ENCODE data around the gene HIF3A. TPM values are rescaled to one million over a fixed set of nuclear protein-coding genes. Genes with fewer than 3 reads are reported as not detected.

Gene HIF3A
- total and polyA plus RNA-seq, 12 donors: 2.7 to 69.0 (median 24.0) TPM

DNA sequence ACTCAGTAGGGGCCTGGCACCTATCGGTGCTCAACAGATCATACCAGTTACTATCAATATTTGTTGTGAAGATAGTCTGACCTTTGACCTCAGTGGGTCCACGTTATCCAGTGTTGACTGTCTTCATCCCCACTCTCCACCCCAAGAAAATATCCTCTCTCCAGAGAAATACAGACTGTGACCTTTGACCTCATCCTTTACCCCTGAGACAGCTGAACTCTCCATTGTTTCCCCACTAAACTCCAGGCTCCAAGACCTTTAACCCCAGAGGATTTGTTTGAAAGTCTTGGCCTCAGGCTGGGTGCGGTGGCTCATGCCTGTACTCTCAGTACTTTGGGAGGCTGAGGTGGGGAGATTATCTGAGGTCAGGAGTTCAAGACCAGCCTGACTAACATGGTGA is 27.4 kb downstream of the HIF3A start:
- H3K27ac ChIP-seq: no peak overlapping the region
- no peak for TF ChIP-seq POLR2A (IDR thresholded peaks at IDR 0.05)
- TF ChIP-seq, protein P1, sequence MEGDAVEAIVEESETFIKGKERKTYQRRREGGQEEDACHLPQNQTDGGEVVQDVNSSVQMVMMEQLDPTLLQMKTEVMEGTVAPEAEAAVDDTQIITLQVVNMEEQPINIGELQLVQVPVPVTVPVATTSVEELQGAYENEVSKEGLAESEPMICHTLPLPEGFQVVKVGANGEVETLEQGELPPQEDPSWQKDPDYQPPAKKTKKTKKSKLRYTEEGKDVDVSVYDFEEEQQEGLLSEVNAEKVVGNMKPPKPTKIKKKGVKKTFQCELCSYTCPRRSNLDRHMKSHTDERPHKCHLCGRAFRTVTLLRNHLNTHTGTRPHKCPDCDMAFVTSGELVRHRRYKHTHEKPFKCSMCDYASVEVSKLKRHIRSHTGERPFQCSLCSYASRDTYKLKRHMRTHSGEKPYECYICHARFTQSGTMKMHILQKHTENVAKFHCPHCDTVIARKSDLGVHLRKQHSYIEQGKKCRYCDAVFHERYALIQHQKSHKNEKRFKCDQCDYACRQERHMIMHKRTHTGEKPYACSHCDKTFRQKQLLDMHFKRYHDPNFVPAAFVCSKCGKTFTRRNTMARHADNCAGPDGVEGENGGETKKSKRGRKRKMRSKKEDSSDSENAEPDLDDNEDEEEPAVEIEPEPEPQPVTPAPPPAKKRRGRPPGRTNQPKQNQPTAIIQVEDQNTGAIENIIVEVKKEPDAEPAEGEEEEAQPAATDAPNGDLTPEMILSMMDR (IDR thresholded peaks at IDR 0.05): no peak
- no peaks in the 10 kb centered on the region for H3K27me3 ChIP-seq
- no peak for DNase-seq
- H3K4me1 ChIP-seq (replicated peaks in 1 of 2): no peaks in the 10 kb centered on the region
- 75 to 81% (median 79%) methylated on average over 3 of the region's 3 CpGs for WGBS, 4 donors
- intact Hi-C loops (cut with DNase I): no loop called here
- H3K36me3 ChIP-seq (replicated peaks in 1 of 2): peaks cover 0 to 31% of the 10 kb centered on the region in 2 donors
- H3K9me3 ChIP-seq (replicated peaks in 1 of 3): peaks cover 0 to 13% (median 0%) of the 10 kb centered on the region in 3 donors
- no peak overlapping the region for H3K4me3 ChIP-seq

DNA sequence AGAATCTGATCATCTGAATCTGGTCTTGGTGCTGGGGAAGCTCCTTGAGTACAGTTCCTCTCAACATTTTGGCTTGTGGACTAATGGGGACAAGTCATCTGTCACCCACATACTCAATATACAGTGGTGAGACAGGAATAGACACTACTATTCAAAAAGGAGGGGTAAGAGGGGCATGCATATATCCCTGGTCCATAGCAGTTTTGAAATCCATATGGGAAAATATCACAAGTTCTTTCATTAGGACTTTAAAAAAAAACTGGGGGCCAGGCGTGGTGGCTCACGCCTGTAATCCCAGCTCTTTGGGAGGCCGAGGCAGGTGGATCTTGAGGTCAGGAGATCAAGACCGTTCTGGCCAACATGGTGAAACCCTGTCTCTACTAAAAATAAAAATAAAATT is 29.8 kb downstream of the HIF3A start:
- Histone ChIP-seq H3K27ac (no peak overlapping the region), H3K27me3 (no peaks in the 10 kb centered on the region), H3K4me3 (no peak overlapping the region), H3K4me1 (replicated peaks in 1 of 2) (no peaks in the 10 kb centered on the region), H3K36me3 (replicated peaks in 1 of 2) (peaks cover 0 to 25% of the 10 kb centered on the region in 2 donors), H3K9me3 (replicated peaks in 1 of 3) (peaks cover 0 to 13% (median 0%) of the 10 kb centered on the region in 3 donors)
- no peak for DNase-seq
- TF ChIP-seq, protein P1 (IDR thresholded peaks at IDR 0.05): no peak
- TF ChIP-seq POLR2A (IDR thresholded peaks at IDR 0.05): no peak
- intact Hi-C loops (cut with DNase I): no loop called here
- 95 to 99% (median 96%) methylated on average over 4 of the region's 4 CpGs for WGBS, 4 donors

DNA sequence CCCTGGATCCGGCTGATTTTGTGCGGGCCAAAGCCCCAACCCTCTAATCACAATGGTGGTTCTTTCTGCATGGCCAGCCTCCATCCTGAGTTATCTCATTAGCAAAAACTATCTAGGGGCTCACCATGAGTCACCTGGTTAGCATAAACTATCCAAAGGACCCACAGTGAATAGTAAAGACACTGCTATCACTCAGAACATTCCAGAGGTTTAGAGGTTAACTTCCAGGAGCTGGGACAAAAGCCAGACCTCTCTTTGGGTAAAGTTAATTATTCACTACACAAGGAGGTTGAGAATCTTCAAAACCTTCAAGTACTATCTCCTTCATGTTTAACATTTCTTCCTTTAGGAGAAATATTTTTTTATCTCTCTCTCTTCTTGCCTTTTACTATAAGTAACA is 31.2 kb downstream of the HIF3A start:
- intact Hi-C loops (cut with DNase I): no loop called here
- peaks cover 0 to 30% of the 10 kb centered on the region in 2 donors for H3K36me3 ChIP-seq (replicated peaks in 1 of 2)

DNA sequence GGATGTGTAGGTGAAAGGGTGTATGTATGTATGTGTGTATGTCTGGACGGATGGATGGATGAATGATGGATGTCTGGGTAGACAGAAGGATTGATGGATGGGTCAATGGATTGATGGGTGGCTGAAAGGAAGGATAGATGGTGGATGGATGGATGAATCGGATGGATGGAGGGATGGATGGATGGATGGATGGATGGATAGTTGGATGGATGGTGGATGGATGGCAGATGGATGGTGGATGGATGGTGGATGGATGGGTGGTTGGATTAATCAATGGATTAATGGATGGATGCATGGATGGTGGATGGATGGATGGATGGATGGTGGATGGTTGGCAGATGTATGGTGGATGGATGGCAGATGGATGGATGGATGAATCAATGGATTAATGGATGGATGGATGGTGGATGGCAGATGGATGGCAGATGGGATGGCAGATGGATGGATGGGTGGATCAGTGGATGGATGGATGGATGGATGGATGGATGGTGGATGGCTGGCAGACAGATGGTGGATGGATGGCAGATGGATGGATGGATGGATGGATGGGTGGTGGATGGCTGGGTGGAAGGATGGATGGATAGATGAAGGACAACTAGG is 33.6 kb downstream of the HIF3A start:
- Histone ChIP-seq H3K27ac (no peak overlapping the region), H3K4me3 (no peak overlapping the region), H3K36me3 (replicated peaks in 1 of 2) (peaks cover 0 to 25% of the 10 kb centered on the region in 2 donors), H3K4me1 (replicated peaks in 1 of 2) (no peaks in the 10 kb centered on the region), H3K27me3 (no peaks in the 10 kb centered on the region), H3K9me3 (replicated peaks in 1 of 3) (peaks cover 0 to 13% (median 0%) of the 10 kb centered on the region in 3 donors)
- no peak for TF ChIP-seq POLR2A (IDR thresholded peaks at IDR 0.05)
- TF ChIP-seq, protein P1 (IDR thresholded peaks at IDR 0.05): no peak
- DNase-seq: no peak
- intact Hi-C loops (cut with DNase I): no loop called here
- 90 to 96% (median 92%) methylated on average over 2 of the region's 2 CpGs for WGBS, 4 donors

More for the DNA sequence above, 31.2 kb downstream of the HIF3A start:
- Histone ChIP-seq H3K27me3 (no peaks in the 10 kb centered on the region), H3K27ac (no peak overlapping the region), H3K4me1 (replicated peaks in 1 of 2) (no peaks in the 10 kb centered on the region), H3K9me3 (replicated peaks in 1 of 3) (peaks cover 0 to 13% (median 0%) of the 10 kb centered on the region in 3 donors), H3K4me3 (no peak overlapping the region)
- DNase-seq: no peak
- 98 to 100% (median 99%) methylated on average over 2 of the region's 2 CpGs for WGBS, 4 donors
- TF ChIP-seq, protein P1 (IDR thresholded peaks at IDR 0.05): no peak
- no peak for TF ChIP-seq POLR2A (IDR thresholded peaks at IDR 0.05)
